C4-2B (cell line): Measurements from ENCODE around the gene SRSF7.

Experiments
- ZFX ChIP-seq: fragments of 450-650 bp; IDR thresholded peaks from 2 replicates; pipeline ENCODE4 v1.6.1; 2017
- TF ChIP-seq, protein P1 (sequence below): fragments of 450-650 bp; conservative IDR thresholded peaks from 2 replicates; pipeline ENCODE4 v1.5.1; 2017; ENCODE audit warnings: mild to moderate bottlenecking

DNA sequence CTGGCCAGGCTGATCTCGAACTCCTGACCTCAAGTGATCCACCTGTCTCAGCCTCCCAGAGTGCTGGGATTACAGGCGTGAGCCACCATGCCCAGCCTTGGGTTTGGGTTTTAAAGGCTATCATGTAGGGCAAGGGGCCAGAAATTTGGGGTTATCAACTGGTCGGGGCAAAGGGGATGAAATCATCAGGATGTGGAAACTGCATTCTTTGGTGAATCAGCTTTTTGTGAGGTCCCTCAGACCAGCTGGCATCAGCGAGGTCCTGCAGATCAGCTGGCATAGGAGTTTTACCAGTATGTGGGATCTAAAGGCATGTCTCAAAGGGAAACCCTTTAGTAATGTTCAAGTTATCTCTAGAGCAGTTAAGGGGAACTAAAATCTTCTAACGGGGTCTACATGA lies 20.5 kb upstream of the SRSF7 start:
- TF ChIP-seq, protein P1, sequence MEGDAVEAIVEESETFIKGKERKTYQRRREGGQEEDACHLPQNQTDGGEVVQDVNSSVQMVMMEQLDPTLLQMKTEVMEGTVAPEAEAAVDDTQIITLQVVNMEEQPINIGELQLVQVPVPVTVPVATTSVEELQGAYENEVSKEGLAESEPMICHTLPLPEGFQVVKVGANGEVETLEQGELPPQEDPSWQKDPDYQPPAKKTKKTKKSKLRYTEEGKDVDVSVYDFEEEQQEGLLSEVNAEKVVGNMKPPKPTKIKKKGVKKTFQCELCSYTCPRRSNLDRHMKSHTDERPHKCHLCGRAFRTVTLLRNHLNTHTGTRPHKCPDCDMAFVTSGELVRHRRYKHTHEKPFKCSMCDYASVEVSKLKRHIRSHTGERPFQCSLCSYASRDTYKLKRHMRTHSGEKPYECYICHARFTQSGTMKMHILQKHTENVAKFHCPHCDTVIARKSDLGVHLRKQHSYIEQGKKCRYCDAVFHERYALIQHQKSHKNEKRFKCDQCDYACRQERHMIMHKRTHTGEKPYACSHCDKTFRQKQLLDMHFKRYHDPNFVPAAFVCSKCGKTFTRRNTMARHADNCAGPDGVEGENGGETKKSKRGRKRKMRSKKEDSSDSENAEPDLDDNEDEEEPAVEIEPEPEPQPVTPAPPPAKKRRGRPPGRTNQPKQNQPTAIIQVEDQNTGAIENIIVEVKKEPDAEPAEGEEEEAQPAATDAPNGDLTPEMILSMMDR, result no peak
- TF ChIP-seq ZFX, result no peak
